HG03565 (cell line): ENCODE data around the gene ZBTB32.
A peak's percentile ranks its signal among the peaks of the same experiment; 100 is the strongest.
"Not testable (repeated sequence)": the region's sequence is repeated elsewhere in the genome, so short reads cannot be mapped to it uniquely, and the experiment has no call there.

Experiments used
- ATAC-seq: cut with Tn5 transposase; IDR thresholded peaks from one replicate; pipeline ENCODE4 v1.9.1; 2021; ENCODE audit warnings: mild to moderate bottlenecking, moderate library complexity; ENCODE audit not compliant: unreplicated experiment

Gene ZBTB32

GRCh38 chr19:35704218-35704617, at the start of gene ZBTB32:
TSS of gene ZBTB32 (plus strand) at chr19:35704558. CDS start at chr19:35714627, 10,069 bp downstream.
- ATAC-seq, result no peak

GRCh38 chr19:35654828-35655227, 49.5 kb upstream of the ZBTB32 start:
- not testable (repeated sequence) for ATAC-seq

- ATAC-seq, result no peak
These were observed 48.8 kb upstream of the ZBTB32 start for GRCh38 chr19:35655600-35655999.

- ATAC-seq, result no peak
These were observed 47.7 kb upstream of the ZBTB32 start for GRCh38 chr19:35656700-35657099.

- no peak for ATAC-seq
These were observed 46.3 kb upstream of the ZBTB32 start for GRCh38 chr19:35657904-35658700.

GRCh38 chr19:35661995-35662340, 42.4 kb upstream of the ZBTB32 start:
- ATAC-seq, result no peak

- no peak for ATAC-seq
These were observed 40.4 kb upstream of the ZBTB32 start for GRCh38 chr19:35663981-35664380.

GRCh38 chr19:35665157-35665556, 39.2 kb upstream of the ZBTB32 start:
- ATAC-seq, result no peak

- ATAC-seq, result no peak
These were observed 38.8 kb upstream of the ZBTB32 start for GRCh38 chr19:35665604-35666003.

- ATAC-seq, result no peak
These were observed 38.0 kb upstream of the ZBTB32 start, which contains the start of gene UPK1A for GRCh38 chr19:35666251-35666913. TSS of gene UPK1A (plus strand) at chr19:35666517. CDS start at chr19:35666813, 296 bp downstream.

- ATAC-seq, result no peak
These were observed 34.8 kb upstream of the ZBTB32 start for GRCh38 chr19:35669566-35669965.

- ATAC-seq, result no peak
These were observed 34.4 kb upstream of the ZBTB32 start for GRCh38 chr19:35669974-35670373.

GRCh38 chr19:35670686-35671085, 33.7 kb upstream of the ZBTB32 start:
- ATAC-seq, result no peak

GRCh38 chr19:35671818-35672217, 32.5 kb upstream of the ZBTB32 start:
- ATAC-seq, result no peak

GRCh38 chr19:35673121-35673804, 31.1 kb upstream of the ZBTB32 start:
- no peak for ATAC-seq

- ATAC-seq, result no peak
These were observed 28.7 kb upstream of the ZBTB32 start for GRCh38 chr19:35675589-35676140.

- ATAC-seq, result no peak
These were observed 14.5 kb upstream of the ZBTB32 start for GRCh38 chr19:35689836-35690235.

GRCh38 chr19:35691106-35691505, 13.3 kb upstream of the ZBTB32 start:
- ATAC-seq, result not testable (repeated sequence)

GRCh38 chr19:35692010-35692409, 12.3 kb upstream of the ZBTB32 start:
- ATAC-seq, result no peak

- ATAC-seq, result no peak
These were observed 10.9 kb upstream of the ZBTB32 start for GRCh38 chr19:35693422-35693821.

GRCh38 chr19:35693835-35694599, 10.3 kb upstream of the ZBTB32 start:
- peak; percentile 69 for ATAC-seq
